ENCODE measurements around the gene B3GALT4.
"Not testable (repeated sequence)": the region's sequence is repeated elsewhere in the genome, so short reads cannot be mapped to it uniquely, and the experiment has no call there.

The B3GALT4 gene

DNA sequence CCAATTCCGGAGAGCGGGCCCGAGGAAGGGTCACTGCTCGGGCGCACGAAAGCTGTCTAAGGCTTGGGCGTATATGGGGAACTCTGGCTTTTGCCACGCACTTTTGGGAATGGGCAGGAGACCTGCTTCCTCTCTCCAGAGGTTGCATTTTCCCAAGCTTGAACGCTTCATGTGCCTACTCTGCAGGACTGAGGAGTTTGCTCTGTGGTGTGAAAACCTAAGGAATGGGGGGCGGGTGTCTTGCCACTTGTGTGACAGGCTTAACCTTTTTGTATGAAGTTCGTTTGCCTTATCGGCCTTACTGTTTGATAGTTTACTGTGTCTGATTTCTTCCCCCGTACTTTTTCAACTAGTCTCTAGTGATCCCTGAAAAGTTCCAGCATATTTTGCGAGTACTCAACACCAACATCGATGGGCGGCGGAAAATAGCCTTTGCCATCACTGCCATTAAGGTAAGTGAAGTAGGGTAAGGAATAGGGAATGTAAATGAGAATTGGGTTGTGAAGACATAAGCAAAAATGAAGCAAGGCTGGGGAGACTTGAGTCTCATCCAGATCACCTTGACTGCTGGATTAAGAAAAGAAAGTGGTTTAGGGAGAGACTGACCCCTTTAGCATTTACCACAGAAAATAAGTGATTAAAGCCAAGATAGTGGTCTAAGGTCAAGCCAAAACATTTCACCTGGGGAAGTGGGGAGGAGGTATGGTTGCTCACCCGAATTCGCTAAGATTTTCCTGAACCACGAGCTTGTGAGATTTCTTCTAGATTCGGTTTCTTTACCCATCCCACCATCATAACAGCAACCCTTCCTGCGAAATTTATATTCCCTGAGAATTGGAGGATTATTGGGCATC lies 4.4 kb upstream of the B3GALT4 start:
- no peak for DNase-seq (ENCODE audit: low read depth in 3 of 3)

DNA sequence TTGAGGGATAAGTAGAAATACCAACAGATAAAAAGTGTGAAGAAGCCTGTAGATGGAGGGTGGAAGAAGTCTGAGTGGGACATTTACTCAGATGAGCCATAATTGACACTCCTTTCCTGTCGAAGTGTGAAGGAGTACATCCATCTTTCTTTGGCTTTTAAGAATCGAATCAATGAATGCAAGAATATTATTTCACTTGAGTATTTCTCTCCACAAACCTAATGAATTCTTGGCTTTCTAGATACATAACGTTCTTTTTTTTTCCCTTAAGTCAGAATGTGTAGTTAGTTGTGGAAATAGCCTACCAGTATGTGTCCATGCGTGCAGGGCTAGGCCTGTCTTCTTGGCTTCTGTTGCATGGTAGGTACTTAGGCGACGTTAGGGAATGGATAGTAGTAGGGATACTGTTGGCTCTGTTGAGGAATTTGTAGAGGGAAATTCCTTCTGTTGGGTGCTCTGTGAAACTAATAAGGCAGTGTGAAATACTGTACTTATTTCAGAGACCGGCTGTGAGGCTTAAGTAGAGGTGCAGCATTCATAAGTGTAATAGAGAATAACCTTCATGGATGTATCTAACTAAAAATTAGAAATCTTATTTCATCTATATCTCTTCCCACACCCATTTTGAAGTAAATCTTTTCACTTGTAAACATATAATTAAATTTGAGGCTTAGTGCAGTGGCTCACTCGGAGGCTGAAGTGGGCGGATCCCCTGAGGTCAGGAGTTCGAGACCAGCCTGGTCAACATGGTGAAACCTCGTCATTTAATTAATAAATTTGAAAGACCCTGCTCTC lies 3.6 kb upstream of the B3GALT4 start:
- no peak for DNase-seq (ENCODE audit: low read depth in 3 of 3)

DNA sequence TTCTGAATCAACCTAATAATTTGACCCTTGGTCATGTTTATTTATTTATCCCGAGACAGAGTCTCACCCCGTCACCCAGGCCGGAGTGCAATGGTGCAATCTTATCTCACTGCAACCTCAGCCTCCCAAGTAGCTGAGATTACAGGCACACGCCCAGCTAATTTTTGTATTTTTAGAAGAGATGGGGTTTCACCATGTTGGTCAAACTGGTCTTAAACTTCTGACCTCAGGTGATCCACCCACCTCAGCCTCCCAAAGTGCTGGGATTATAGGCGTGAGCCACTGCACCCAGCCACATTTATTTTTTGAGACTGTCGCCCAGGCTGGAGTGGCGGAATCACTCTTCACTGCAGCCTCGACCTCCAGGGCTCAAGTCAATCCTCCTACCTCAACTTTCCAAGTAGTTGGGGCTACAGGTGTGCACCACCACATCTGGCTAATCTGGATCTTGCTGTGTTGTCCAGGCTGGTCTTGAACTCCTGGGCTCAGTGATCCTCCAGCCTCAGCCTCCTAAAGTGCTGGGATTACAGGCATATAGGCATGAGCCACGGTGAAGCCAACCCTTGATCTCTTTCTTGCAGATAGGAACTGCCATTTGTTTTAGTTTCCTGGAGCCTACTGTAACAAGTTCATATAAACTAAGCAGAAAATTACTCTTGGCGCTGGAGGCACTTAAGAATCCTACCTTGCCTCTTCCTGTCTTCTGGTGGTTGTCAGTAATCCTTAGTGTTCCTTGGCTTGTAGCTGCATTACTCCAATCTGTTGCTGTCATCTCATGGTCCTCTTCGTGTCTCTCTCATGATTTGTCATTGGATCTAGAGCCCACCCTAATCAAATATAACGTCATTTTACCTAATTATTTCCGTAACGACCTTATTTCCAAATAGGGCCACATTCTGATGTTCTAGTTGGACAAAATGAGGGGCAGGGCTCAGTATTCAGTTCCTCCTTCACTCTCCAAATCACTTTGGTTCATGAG lies 2.7 kb upstream of the B3GALT4 start:
- DNase-seq (ENCODE audit: low read depth in 3 of 3): no peak

DNA sequence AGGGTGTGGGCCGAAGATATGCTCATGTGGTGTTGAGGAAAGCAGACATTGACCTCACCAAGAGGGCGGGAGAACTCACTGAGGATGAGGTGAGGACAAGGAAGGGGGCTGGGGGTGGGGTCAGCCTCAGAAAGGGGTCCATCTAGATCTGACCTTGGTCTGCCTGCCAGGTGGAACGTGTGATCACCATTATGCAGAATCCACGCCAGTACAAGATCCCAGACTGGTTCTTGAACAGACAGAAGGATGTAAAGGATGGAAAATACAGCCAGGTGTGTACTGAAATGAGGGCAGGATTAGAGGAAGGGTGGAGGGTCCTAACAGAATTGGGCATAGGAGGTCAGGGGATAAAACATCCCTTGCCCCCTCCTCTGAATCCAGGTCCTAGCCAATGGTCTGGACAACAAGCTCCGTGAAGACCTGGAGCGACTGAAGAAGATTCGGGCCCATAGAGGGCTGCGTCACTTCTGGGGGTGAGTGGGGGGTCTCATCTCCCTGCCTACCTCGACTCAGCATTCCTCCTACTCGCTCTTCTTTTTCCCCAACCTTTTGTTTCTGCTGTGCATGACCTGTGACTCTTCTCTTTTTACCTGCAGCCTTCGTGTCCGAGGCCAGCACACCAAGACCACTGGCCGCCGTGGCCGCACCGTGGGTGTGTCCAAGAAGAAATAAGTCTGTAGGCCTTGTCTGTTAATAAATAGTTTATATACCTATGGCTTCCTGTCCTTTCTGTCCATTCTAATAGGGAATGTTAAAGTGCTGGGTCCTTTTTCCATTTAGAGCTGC lies 935 bp upstream of the B3GALT4 start:
- DNase-seq (ENCODE audit: low read depth in 3 of 3): not testable (repeated sequence)

GRCh38 chr6:33276581-33276863 lies 401 bp upstream of the B3GALT4 start:
- no peak for DNase-seq (ENCODE audit: low read depth in 3 of 3)

- peak in 1 of 3 experiments; percentile 29 for DNase-seq (ENCODE audit: low read depth in 3 of 3)
These were observed 904 bp downstream of the B3GALT4 start for GRCh38 chr6:33277663-33278391.

- no peak for DNase-seq (ENCODE audit: low read depth in 3 of 3)
These were observed 1.4 kb downstream of the B3GALT4 start for GRCh38 chr6:33278392-33278741.

GRCh38 chr6:33278810-33279209 lies 1.9 kb downstream of the B3GALT4 start:
- no peak for DNase-seq (ENCODE audit: low read depth in 3 of 3)

DNA sequence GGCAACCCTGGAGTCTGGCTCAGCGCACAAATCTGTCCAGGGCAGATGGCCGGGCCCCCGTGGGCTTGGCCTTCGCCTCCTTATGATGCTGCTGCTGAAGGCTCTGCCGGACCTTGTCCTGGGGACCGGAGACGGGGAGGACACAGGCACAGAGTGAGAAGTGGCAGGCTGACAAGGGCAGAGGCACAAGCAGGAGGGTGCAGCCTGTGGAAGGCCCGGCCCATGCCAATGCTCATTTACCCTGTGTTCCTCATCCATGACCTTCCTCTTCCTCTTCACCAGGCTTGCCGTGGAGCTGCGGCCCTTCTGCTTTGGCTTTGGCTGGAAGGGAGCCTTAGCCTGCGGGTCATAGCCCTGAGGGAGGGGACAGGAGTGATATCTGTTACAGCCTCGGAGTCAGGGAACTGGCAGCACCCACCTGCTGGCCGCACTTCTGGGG lies 2.4 kb downstream of the B3GALT4 start:
- DNase-seq (ENCODE audit: low read depth in 3 of 3): no peak

- no peak for DNase-seq (ENCODE audit: low read depth in 3 of 3)
These were observed 3.1 kb downstream of the B3GALT4 start for GRCh38 chr6:33279971-33280511.

GRCh38 chr6:33280539-33280938 lies 3.6 kb downstream of the B3GALT4 start:
- no peak for DNase-seq (ENCODE audit: low read depth in 3 of 3)

GRCh38 chr6:33285214-33285613 lies 8.3 kb downstream of the B3GALT4 start:
- DNase-seq (ENCODE audit: low read depth in 3 of 3): not testable (repeated sequence)

DNA sequence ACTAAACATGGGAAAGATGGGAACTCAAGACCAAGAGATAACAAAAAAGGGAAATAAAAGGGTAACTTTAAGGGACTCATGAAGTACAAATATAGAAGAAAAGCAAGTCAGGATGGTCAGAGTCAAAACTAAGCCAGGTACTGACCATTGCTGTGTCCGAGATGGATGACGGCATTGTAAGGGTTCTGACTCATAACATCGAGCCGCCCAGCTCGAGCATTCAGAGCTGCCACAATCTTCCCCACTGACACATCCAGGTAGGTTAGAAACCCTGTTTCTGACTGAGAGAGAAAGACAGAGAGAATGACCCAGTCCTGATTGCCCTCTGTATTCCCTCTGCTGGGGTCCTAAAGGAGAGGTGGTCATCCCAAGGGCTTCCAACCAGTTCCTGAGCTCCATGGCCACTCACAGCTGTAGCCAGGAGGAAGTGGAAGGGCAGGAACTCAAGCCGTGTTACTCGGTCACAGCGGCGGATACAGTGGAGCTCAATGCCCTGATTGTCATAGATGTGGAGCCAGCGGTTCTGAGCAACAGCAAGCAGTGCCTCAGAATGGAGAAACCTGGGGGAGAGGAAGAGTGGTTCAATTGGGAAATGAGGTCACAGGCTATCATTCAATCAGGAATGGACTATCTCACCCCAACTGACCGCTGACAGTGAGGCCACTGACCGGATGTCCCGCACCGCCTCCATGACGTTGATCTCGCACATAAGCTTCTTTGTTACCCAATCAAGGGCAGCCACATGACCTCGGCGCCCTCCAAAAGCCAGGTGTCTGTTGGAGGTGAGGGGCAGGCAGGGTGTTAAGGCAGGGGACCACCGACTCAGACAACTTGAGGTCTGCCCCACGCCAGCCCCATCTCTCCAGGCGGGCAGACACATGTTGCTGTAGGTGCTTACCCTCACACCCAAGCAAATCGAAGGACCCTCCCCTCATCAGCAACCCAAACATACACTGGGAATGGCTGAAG lies 10.3 kb downstream of the B3GALT4 start:
- DNase-seq (ENCODE audit: low read depth in 3 of 3): no peak

DNA sequence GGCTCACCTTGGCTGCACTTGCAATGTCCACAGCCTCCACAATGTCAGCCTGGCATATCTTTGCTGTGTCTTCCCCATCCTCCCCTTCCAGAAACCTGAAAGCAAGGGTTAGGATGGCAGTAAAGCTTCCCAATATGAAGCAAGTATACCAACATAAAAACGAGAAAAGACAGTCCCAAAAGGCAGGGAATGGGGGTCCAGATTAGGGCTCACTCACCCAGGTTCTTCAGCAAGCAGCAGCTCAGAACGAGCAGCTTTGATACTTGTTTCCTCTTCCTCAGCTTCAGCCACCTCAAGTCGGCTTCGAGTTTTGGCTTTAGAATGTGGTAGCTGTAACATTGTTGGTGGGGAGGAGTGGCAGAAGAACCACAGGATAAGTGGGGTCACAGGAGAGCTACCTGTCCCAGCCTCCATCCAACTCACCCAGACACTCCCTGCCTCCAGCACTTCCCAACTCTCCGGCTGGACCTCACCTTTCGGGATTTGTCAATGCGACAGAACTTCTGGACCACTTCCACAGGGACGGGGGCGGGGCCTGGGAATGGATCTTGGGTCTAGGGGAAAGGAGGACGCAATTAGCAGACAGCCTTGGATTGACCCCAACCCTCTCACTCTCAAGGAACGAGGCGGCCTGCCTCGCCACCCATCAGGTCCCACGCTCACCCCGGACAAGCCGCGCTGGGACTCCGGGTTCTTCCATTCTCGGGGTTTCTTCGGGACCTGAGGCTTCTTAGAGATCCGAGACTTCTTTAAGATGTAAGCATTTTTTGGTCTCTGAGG lies 11.4 kb downstream of the B3GALT4 start:
- no peak for DNase-seq (ENCODE audit: low read depth in 3 of 3)

- DNase-seq (ENCODE audit: low read depth in 3 of 3): peak; percentile 58 to 75 (median 69)
These were observed 12.2 kb downstream of the B3GALT4 start, which contains the start of the genes PFDN6 and WDR46 for GRCh38 chr6:33288921-33289783. Gene PFDN6, plus strand, starts transcription at chr6:33289601. Its CDS starts 256 bp downstream, at chr6:33289857. Gene WDR46, minus strand, starts transcription at chr6:33289239. Its CDS starts 69 bp downstream, at chr6:33289170.

- no peak for DNase-seq (ENCODE audit: low read depth in 3 of 3)
These were observed 12.9 kb downstream of the B3GALT4 start for GRCh38 chr6:33289784-33290315.

- no peak for DNase-seq (ENCODE audit: low read depth in 3 of 3)
These were observed 13.5 kb downstream of the B3GALT4 start for GRCh38 chr6:33290459-33290858.

All from stimulated activated CD4-positive, alpha-beta T cell treated with anti-CD3 and anti-CD28 coated beads, TNF-alpha, amount 100 ng/mL, for 24 hours (primary cell).